ENCODE results near the gene GNS. TPM values are rescaled to one million over a fixed set of nuclear protein-coding genes. Genes with fewer than 3 reads are reported as not detected.

The GNS gene
- polyA plus RNA-seq, 2 of the 4 experiments (the other 2 are of a cell fraction), result 54.3 to 109 TPM

GRCh38 chr12:64681200-64682052 lies 77.8 kb downstream of the GNS start:
- H3K9me3 ChIP-seq, result no peaks in the 10 kb centered on the region
- peak overlapping the region; percentile 86 to 92 for H3K27ac ChIP-seq
- WGBS (ENCODE audit: missing lambda C conversion rate), result 89% methylated on average over 5 of the region's 5 CpGs
- no peak for FAIRE-seq
- no peak for TF ChIP-seq POLR2AphosphoS2 (conservative IDR thresholded peaks at IDR 0.05; ENCODE audit: low read length)
- TF ChIP-seq PBX3 (IDR thresholded peaks at IDR 0.05), result no peak
- TF ChIP-seq CHD4 (IDR thresholded peaks at IDR 0.05; ENCODE audit: borderline replicate concordance), result no peak
- TF ChIP-seq ZC3H11A (IDR thresholded peaks at IDR 0.05), result no peak
- TF ChIP-seq GATA3 (IDR thresholded peaks at IDR 0.05; ENCODE audit: borderline replicate concordance), result no peak
- TF ChIP-seq NR3C1 (IDR thresholded peaks at IDR 0.05), result no peak
- no peak for TF ChIP-seq POLR2A (IDR thresholded peaks at IDR 0.05; ENCODE audit: low read length)
- TF ChIP-seq BHLHE40 (IDR thresholded peaks at IDR 0.05; ENCODE audit: low read depth, low read length), result no peak
- TF ChIP-seq RFX5 (IDR thresholded peaks at IDR 0.05), result no peak
- TF ChIP-seq RCOR1 (IDR thresholded peaks at IDR 0.05; ENCODE audit: low read depth, low read length), result no peak
- no peak for TF ChIP-seq CBX2 (IDR thresholded peaks at IDR 0.05; ENCODE audit: borderline replicate concordance, low read depth)
- no peak for TF ChIP-seq HOXB13 (CRISPR knock-in tag; IDR thresholded peaks at IDR 0.05; ENCODE audit: low read depth)
- no peak for TF ChIP-seq CBX8 (IDR thresholded peaks at IDR 0.05)
- TF ChIP-seq JUN (IDR thresholded peaks at IDR 0.05), result no peak
- TF ChIP-seq TFCP2L1 (CRISPR knock-in tag; IDR thresholded peaks at IDR 0.05), result no peak
- TF ChIP-seq ESRRA (IDR thresholded peaks at IDR 0.05; ENCODE audit: borderline replicate concordance, low read length), result no peak
- no peak for TF ChIP-seq SMC3 (IDR thresholded peaks at IDR 0.05)
- peak overlapping the region; percentile 94 for H3K4me2 ChIP-seq
- peaks cover 71% of the 10 kb centered on the region for H3K4me1 ChIP-seq
- POLR2A ChIA-PET, result no interaction called here
- CTCF ChIA-PET, result interaction anchor here (0.6 to 11.7 kb wide), 5 partner anchors 12 to 218 kb away, joined by 3 to 112 read pairs (median 28); partner anchors contain the start of gene RASSF3
- no peak for DNase-seq (ENCODE audit: low read depth in 1 of 2, low spot score in 1 of 2)
- no peak overlapping the region for H3K4me3 ChIP-seq
- ATAC-seq, result no peak

GRCh38 chr12:64680235-64680634 lies 79.0 kb downstream of the GNS start:
- Histone ChIP-seq H3K4me1 (peaks cover 81% of the 10 kb centered on the region), H3K4me3 (peak overlapping the region; percentile 34), H3K4me2 (peak overlapping the region; percentile 94), H3K9me3 (no peaks in the 10 kb centered on the region), H3K27ac (peak overlapping the region; percentile 86 to 92)
- ATAC-seq, result peak; percentile 81 to 82
- ChIA-PET CTCF (interaction anchor here (0.6 to 11.7 kb wide), 7 partner anchors 10 to 216 kb away, joined by 3 to 112 read pairs (median 3); partner anchors contain the start of gene RASSF3), POLR2A (interaction anchor here (0.5 to 2.1 kb wide), 7 partner anchors 9 to 236 kb away, joined by 3 to 13 read pairs (median 4); no protein-coding TSS in a partner anchor)
- no peak for FAIRE-seq
- peak; percentile 63 to 86 for DNase-seq (ENCODE audit: low read depth in 1 of 2, low spot score in 1 of 2)
- WGBS (ENCODE audit: missing lambda C conversion rate), result 2% methylated on average over 4 of the region's 4 CpGs
- TF ChIP-seq PBX3 (IDR thresholded peaks at IDR 0.05) (no peak; the same call in 1 of the 2 replicates), ESRRA (IDR thresholded peaks at IDR 0.05; ENCODE audit: borderline replicate concordance, low read length) (no peak), BHLHE40 (IDR thresholded peaks at IDR 0.05; ENCODE audit: low read depth, low read length) (no peak), ZC3H11A (IDR thresholded peaks at IDR 0.05) (no peak), HOXB5 (CRISPR knock-in tag; IDR thresholded peaks at IDR 0.05) (no peak), REST (IDR thresholded peaks at IDR 0.05) (no peak), RAD21 (conservative IDR thresholded peaks at IDR 0.05 in 1 of 2, IDR thresholded peaks at IDR 0.05 in 1 of 2) (0 out of 5 replicates have a peak, but pooled peaks of 1 of the 2 experiments have one; percentile 11), MAFK (IDR thresholded peaks at IDR 0.05; ENCODE audit: partially characterized antibody) (peak; percentile 17), KDM1A (IDR thresholded peaks at IDR 0.05; ENCODE audit: low read depth) (no peak), PHF8 (IDR thresholded peaks at IDR 0.05; ENCODE audit: borderline replicate concordance, low read depth) (no peak), CEBPB (IDR thresholded peaks at IDR 0.05) (peak; percentile 13 to 55; a peak in 1 of 4 replicates), POLR2AphosphoS2 (conservative IDR thresholded peaks at IDR 0.05; ENCODE audit: low read length) (no peak), MAX (IDR thresholded peaks at IDR 0.05) (peak; percentile 65), KDM5A (IDR thresholded peaks at IDR 0.05) (no peak), FOSL2 (IDR thresholded peaks at IDR 0.05) (no peak), FOSL2 (CRISPR knock-in tag; IDR thresholded peaks at IDR 0.05) (peak; percentile 40), ELK1 (IDR thresholded peaks at IDR 0.05; ENCODE audit: low read depth, low read length) (no peak), NPAS2 (CRISPR knock-in tag; IDR thresholded peaks at IDR 0.05; ENCODE audit: borderline replicate concordance) (no peak), EP300 (IDR thresholded peaks at IDR 0.05) (no peak)

All from A549 (cell line).